Stimulated activated CD8-positive, alpha-beta memory T cell treated with anti-CD3 and anti-CD28 coated beads, Interleukin-12 subunit alpha, Interleukin-12 subunit beta, amount 100 ng/mL, for 24 hours (primary cell): ENCODE results near the gene TTC39B.
A peak's percentile ranks its signal among the peaks of the same experiment; 100 is the strongest.

Experiments used
- DNase-seq: peaks from one replicate; pipeline ENCODE4 v3.0.0-alpha.2; 2020; ENCODE audit errors: extremely low read depth

The TTC39B gene

GRCh38 chr9:15300218-15300617 lies 6.8 kb downstream of the TTC39B start:
- no peak for DNase-seq

- DNase-seq, result peak; percentile 31
Measured at GRCh38 chr9:15299374-15299939, 7.6 kb downstream of the TTC39B start.

GRCh38 chr9:15298362-15298761 lies 8.7 kb downstream of the TTC39B start:
- DNase-seq, result no peak

GRCh38 chr9:15295761-15296405 lies 11.1 kb downstream of the TTC39B start:
- DNase-seq, result no peak

DNA sequence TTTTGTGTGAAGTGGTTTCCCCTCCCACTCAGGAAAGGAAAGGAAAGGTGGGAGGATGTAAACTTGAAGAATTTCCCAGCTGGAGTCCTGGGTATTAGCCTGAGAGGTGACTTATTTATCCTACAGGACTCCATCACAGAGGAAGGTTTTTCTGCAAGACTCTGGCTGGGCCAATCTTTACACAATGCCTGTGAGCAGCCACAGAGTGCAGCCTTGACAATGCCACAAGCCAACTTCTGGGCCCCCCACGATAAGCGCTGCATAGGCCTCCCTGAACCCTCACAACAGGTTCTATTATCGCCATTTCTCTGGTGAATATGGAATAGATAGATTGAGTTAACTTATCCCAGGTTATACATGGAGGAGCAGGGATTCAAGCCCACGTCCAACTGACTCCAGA lies 12.4 kb downstream of the TTC39B start:
- no peak for DNase-seq

- no peak for DNase-seq
Measured at GRCh38 chr9:15293804-15294316, 13.2 kb downstream of the TTC39B start.

DNA sequence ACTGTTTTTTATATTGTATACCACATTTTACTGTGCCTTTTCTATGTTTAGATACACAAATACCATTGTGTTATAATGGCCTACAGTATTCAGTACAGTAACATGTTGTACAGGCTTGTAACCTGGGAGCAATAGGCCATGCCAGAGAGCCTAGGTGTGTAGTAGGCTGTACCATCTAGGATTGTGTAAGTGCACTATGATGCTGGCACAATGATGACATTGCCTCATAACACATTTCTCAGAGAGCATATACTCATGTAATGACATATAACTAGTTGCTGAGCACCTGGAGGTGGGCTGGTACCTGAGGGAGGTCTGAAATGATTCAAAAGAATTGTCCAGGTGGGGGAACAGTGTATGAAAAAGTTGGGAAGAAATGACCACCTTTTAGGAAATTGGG lies 13.9 kb downstream of the TTC39B start:
- DNase-seq, result no peak

DNA sequence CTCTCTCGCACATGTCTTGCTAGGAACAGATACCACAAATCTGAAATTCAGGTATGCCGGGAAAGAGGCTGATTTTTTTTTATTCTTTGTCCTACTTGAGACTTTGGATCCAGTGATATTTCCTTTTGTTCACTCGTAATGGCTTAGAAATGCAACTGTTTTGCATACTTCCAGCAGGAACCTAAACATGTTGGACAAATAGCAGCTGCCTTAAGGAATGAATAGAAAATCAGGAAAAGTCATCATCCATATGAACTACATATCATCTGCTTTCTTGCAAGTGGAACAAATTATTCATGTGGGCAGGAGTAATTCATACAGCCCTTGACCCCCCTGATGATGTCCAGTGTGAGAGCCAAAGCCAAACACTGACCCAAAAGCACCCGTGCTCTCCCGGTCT lies 17.4 kb downstream of the TTC39B start:
- no peak for DNase-seq

GRCh38 chr9:15287309-15287708 lies 19.7 kb downstream of the TTC39B start:
- DNase-seq, result no peak

DNA sequence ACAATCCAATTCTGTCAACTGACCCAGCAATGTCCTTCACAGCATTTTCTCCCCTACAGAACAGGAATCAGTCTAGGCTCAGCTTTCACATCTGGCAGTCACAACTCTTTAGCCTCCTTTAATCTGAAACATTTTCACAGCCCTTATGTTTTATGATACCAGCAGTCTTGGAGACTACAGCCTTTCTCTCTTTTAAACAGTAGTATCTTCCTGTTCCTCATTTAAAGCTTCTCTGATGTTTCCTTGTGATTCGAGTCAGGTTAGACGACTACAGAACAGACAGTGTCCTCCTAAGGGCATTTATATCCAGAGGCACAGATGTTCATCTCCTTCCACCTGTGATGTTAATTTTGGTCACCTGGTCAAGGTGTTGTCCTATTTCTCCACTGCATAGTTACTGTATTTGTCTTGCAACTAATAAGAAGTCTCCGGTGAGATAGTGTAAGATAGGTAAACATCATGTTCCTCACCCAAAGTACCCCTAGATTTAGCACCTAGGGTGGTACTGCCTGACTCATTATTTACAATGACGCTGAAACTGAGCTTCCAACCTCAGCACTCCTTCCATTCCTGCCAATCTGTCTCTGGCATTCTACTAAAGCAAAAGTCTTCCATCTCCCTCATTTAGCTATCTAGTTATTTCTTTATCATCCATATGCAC lies 20.7 kb downstream of the TTC39B start:
- DNase-seq, result no peak

DNA sequence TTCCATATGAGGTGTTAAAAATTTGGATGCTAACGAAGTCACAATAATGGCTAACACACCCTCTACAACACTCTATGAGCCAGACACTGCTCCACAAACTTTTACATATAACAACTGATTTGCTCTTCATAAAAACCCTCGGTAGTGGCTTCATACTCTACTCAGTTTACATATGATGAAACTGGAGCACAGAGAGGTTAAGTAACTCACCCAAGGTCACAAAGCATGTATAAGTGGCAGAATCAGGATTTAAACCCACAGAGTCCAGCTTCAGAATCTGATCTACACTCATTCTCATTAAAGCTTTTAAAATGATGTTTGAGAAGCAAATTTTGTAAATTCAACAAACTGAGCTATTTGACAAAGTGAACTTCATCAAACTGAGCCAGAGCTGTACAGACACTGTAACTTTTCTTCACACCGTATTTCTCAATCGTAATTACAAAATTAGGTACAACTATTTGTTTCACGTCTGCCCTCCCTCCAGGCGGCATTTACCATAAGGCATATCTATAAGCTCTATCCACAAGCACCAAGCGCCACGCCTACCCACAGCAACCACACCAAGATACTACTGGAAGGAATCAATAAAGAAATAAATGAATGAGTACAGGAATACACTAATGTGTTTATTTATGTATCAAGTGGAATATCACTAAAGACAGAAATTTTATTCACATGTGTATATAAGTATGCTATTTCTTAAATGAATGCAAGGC lies 24.3 kb downstream of the TTC39B start:
- no peak for DNase-seq

- no peak for DNase-seq
Measured at GRCh38 chr9:15280647-15281046, 26.4 kb downstream of the TTC39B start.

DNA sequence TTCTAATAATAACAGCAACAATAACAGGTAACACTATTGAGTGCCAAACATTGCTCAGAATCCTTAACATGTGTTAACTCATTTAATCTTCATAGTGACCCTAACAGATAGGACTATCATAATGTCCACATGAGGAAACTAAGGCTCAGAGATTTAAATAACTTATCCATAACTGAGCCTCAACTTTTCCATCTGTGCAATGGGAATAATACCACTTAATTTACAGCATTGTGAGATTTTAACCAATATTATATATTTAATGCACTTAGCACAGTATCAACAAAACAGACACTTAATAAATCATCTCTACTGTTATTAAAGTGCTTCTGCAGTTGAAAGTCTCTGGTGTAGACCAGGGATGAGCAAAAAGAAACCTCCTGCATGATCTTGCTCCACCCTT lies 28.2 kb downstream of the TTC39B start:
- DNase-seq, result no peak

DNA sequence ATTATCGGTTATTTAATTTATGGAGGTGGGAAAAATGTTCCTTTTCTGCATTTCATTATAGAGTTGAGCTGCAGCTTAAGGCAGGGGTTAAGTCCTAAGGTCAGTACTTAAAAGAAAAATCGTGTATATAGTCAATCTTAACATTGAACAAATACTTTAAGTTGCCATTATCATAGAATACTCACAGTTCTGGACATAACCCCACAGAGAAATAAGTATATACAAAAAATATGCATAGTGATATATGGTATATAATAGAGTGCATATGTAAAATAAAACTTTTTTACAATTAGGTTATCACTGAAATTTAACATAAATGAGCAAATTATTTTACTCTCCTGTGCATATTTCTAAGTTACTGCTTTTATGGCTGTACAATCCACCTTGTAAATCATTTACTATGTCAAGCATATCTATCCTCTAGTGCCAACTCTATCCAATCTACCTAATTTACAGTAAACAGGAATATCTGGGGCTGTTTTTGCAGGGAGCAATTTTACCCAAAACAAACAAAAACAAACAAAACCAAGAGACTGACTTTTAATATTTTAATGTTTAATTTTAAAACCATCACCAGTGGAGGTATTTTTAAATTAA lies 28.8 kb downstream of the TTC39B start:
- DNase-seq, result no peak

DNA sequence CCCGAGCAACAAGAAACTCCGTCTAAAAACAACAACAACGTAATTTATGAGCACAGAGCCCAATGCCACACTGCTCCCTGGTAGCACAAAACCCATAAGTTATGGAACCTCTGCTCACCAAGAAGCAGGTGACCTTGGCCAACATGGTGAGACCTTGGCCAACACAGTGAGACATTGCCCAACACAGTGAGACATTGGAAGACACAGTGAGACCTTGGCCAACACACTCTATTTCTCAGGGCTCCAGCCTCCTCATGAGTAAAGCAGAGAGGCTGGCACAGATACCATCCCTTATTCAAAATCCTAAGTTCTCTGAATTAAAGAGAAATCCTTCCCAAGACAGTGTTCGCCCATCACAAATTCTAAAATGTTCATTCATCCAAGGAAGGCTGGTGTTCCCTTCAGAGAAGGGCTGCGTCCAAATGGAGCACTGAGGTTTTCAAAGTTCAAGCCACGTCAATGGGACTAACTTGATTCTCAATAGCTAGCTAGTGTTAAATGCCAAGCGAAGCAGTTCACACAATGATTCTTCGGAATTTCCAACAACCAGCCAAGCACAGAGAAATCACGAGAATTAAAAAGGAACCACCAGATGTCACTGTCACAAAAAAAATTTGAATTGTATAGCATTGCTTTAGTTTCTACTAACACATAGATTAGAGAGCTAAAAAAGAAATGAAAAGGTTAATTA lies 29.5 kb downstream of the TTC39B start:
- no peak for DNase-seq

DNA sequence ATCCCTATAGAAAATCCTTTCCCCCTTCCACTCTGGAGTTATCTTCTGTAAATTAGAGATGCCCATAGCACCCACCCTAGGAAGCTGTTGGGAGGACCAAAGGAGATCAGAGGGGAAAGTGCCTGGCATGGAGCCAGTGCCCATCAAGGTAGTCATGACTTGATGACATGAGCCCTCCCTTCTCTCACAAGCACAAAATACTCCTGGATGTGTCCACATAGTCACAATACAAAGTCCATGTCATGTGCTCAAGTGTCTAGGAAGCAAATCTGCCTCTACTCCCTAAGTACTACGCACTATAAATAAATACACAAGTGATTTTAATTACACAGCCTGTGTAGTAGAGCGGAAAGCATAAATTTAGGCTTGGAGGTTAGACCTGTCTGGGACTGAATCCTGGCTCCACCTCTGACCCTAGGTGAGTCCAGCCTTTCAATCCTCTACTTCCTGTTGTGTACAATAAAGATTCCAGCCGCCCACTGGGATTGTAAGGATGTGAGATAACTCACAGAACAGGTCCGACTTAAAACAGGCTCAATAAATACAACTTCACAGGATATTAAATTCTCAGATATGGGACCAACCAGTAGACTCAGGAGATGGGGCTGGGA lies 30.6 kb downstream of the TTC39B start:
- DNase-seq, result no peak

DNA sequence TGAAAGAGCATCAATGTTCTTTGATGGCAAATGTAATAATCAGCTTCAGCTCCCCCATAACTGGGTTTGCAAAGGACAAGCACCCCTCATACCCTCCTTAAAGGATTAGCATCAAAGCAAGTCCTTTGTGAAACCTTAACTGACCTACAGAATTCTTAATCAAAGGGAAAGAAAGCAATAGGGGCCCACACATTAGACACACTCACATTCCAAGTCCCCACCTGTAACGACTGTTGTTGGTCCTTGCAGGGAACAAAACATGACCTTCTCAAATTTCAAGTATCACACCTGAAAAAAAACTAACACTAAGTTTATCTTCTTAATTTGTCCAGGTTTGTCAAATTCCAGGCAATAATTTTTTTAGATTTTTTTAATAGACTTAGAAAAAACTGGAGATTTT lies 32.6 kb downstream of the TTC39B start:
- DNase-seq, result no peak

DNA sequence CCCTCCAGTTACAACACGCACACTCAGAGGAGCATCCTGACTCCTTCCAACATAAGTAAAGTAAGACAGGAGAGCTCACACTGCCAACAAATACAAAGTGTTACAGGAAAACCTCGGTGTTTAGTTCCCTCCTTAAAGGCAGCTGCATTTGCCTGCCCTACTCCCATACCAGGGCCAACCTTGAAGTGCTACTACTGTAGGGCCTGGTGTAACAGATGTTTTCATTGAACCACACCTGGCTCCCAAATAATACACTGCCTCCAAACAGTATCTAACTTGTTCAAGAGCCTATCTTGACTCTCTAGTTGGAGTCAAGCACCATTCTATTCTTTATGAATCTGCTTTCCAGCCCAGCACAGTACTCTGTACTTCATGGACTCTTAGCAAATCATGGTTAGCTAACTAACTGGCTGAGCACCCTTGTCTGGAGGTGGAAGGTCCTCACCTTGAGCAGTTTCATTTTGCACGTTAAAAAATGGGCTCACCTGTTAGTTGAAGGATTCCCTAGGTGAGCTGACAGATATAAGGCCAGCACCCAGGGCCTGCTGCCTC lies 34.6 kb downstream of the TTC39B start:
- DNase-seq, result no peak

GRCh38 chr9:15271403-15271802 lies 35.6 kb downstream of the TTC39B start:
- DNase-seq, result no peak

DNA sequence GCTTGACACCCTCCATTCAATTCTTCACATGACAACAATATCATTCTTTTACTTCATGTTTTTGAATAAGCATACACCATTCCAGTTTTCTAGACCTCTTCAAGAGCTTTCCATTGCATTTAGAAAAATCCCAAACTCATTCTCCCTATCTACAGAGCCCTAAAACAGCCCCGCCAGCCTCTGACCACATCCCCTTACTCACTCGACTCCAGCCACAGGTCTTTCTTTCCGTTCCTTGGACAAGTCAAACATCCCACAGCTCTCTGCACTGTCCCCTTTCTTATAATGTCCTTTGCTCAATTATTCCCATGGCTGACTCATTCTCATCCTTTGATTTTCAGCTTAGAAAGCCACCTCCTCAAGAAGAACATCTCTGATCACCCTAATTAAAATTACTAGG lies 38.2 kb downstream of the TTC39B start:
- no peak for DNase-seq

DNA sequence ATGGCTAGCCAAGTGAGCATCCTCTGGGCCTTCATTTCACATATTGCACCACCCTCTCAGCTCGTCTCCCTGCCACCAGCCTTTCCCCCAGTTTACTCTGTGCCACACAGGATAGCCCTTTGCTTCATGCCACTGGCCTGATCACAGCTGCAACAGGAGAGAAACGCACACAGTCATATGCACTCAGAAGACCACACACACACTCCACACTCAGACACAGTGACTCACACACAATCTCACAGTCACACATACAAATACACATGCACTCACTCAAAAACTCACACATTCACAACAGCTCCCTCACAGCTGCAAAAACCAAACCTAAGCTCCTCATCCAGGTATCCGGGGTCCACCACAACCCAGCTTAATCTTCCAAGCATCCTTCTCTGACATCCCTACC lies 38.7 kb downstream of the TTC39B start:
- DNase-seq, result no peak
